Activated T-cell treated with anti-CD3 and anti-CD28 coated beads, Interleukin-2, amount 50 U/mL, for 24 hours (primary cell): ENCODE data around the gene POPDC3.

Experiments
- DNase-seq: peaks from one replicate; pipeline ENCODE4 v3.0.0-alpha.2; 2020
- H3K27ac Mint-ChIP-seq: 2 replicates; pipeline ENCODE4 v1.8.0; 2020; ENCODE audit warnings: mild to moderate bottlenecking, mixed read lengths
- H3K27me3 Mint-ChIP-seq: 2 replicates; pipeline ENCODE4 v1.8.0; 2020; ENCODE audit warnings: mixed read lengths
- H3K36me3 Mint-ChIP-seq: 2 replicates; pipeline ENCODE4 v1.8.0; 2020; ENCODE audit warnings: low read depth, mixed read lengths
- H3K4me1 Mint-ChIP-seq: 2 replicates; pipeline ENCODE4 v1.8.0; 2020; ENCODE audit warnings: low read depth, mixed read lengths
- H3K4me3 Mint-ChIP-seq: 2 replicates; pipeline ENCODE4 v1.8.0; 2020; ENCODE audit warnings: mild to moderate bottlenecking, moderate library complexity, mixed read lengths
- H3K9me3 Mint-ChIP-seq: 2 replicates; pipeline ENCODE4 v1.8.0; 2020; ENCODE audit warnings: mixed read lengths

POPDC3 gene

GRCh38 chr6:105151644-105152043 lies 28.2 kb downstream of the POPDC3 start:
- Mint-ChIP-seq H3K4me1 (peaks cover 5% of the 10 kb centered on the region), H3K36me3 (no peaks in the 10 kb centered on the region), H3K4me3 (no peak overlapping the region), H3K27me3 (peaks cover 15% of the 10 kb centered on the region), H3K9me3 (no peaks in the 10 kb centered on the region), H3K27ac (no peak overlapping the region)
- DNase-seq = no peak

GRCh38 chr6:105138141-105138540 lies 41.7 kb downstream of the POPDC3 start:
- Mint-ChIP-seq H3K9me3 (no peaks in the 10 kb centered on the region), H3K4me3 (peak overlapping the region; percentile 59), H3K4me1 (peaks cover 13% of the 10 kb centered on the region), H3K36me3 (no peaks in the 10 kb centered on the region), H3K27ac (no peak overlapping the region), H3K27me3 (peaks cover 81% of the 10 kb centered on the region)
- DNase-seq = no peak

GRCh38 chr6:105137388-105137787 lies 42.4 kb downstream of the POPDC3 start:
- Mint-ChIP-seq H3K27ac (no peak overlapping the region), H3K9me3 (no peaks in the 10 kb centered on the region), H3K4me3 (peak overlapping the region; percentile 59), H3K4me1 (peaks cover 13% of the 10 kb centered on the region), H3K36me3 (no peaks in the 10 kb centered on the region), H3K27me3 (peaks cover 79% of the 10 kb centered on the region)
- DNase-seq = no peak

- Mint-ChIP-seq H3K36me3 (no peaks in the 10 kb centered on the region), H3K4me3 (peak overlapping the region; percentile 59), H3K27ac (no peak overlapping the region), H3K4me1 (peaks cover 13% of the 10 kb centered on the region), H3K9me3 (no peaks in the 10 kb centered on the region), H3K27me3 (peaks cover 79% of the 10 kb centered on the region)
- peak; percentile 53 for DNase-seq
Observed at GRCh38 chr6:105136431-105137350, 43.1 kb downstream of the POPDC3 start.

- peaks cover 74% of the 10 kb centered on the region for H3K27me3 Mint-ChIP-seq
- no peak overlapping the region for H3K27ac Mint-ChIP-seq
- peaks cover 13% of the 10 kb centered on the region for H3K4me1 Mint-ChIP-seq
- no peak for DNase-seq
- H3K4me3 Mint-ChIP-seq = peak overlapping the region; percentile 42
- H3K9me3 Mint-ChIP-seq = no peaks in the 10 kb centered on the region
- H3K36me3 Mint-ChIP-seq = no peaks in the 10 kb centered on the region
Observed at GRCh38 chr6:105135907-105136430, 43.8 kb downstream of the POPDC3 start.

- H3K27me3 Mint-ChIP-seq = peaks cover 64% of the 10 kb centered on the region
- no peaks in the 10 kb centered on the region for H3K36me3 Mint-ChIP-seq
- DNase-seq = no peak
- peaks cover 13% of the 10 kb centered on the region for H3K4me1 Mint-ChIP-seq
- no peak overlapping the region for H3K4me3 Mint-ChIP-seq
- no peaks in the 10 kb centered on the region for H3K9me3 Mint-ChIP-seq
- no peak overlapping the region for H3K27ac Mint-ChIP-seq
Observed at GRCh38 chr6:105135056-105135455, 44.8 kb downstream of the POPDC3 start.

- no peaks in the 10 kb centered on the region for H3K4me1 Mint-ChIP-seq
- peaks cover 17% of the 10 kb centered on the region for H3K27me3 Mint-ChIP-seq
- no peak overlapping the region for H3K27ac Mint-ChIP-seq
- DNase-seq = no peak
- no peaks in the 10 kb centered on the region for H3K36me3 Mint-ChIP-seq
- H3K4me3 Mint-ChIP-seq = no peak overlapping the region
- no peaks in the 10 kb centered on the region for H3K9me3 Mint-ChIP-seq
Observed at GRCh38 chr6:105122717-105123116, 57.1 kb downstream of the POPDC3 start.

GRCh38 chr6:105121981-105122380 lies 57.8 kb downstream of the POPDC3 start:
- H3K27ac Mint-ChIP-seq = no peak overlapping the region
- H3K36me3 Mint-ChIP-seq = no peaks in the 10 kb centered on the region
- H3K4me1 Mint-ChIP-seq = no peaks in the 10 kb centered on the region
- no peak for DNase-seq
- H3K9me3 Mint-ChIP-seq = no peaks in the 10 kb centered on the region
- no peak overlapping the region for H3K4me3 Mint-ChIP-seq
- peaks cover 24% of the 10 kb centered on the region for H3K27me3 Mint-ChIP-seq

GRCh38 chr6:105120570-105120969 lies 59.2 kb downstream of the POPDC3 start:
- H3K4me3 Mint-ChIP-seq = no peak overlapping the region
- no peaks in the 10 kb centered on the region for H3K36me3 Mint-ChIP-seq
- H3K4me1 Mint-ChIP-seq = no peaks in the 10 kb centered on the region
- H3K27me3 Mint-ChIP-seq = peaks cover 33% of the 10 kb centered on the region
- no peaks in the 10 kb centered on the region for H3K9me3 Mint-ChIP-seq
- no peak overlapping the region for H3K27ac Mint-ChIP-seq
- no peak for DNase-seq

GRCh38 chr6:105116150-105116549 lies 63.7 kb downstream of the POPDC3 start:
- Mint-ChIP-seq H3K4me3 (no peak overlapping the region), H3K4me1 (no peaks in the 10 kb centered on the region), H3K9me3 (no peaks in the 10 kb centered on the region), H3K27ac (no peak overlapping the region), H3K27me3 (peaks cover 37% of the 10 kb centered on the region), H3K36me3 (no peaks in the 10 kb centered on the region)
- no peak for DNase-seq

- H3K36me3 Mint-ChIP-seq = no peaks in the 10 kb centered on the region
- no peaks in the 10 kb centered on the region for H3K9me3 Mint-ChIP-seq
- no peak overlapping the region for H3K4me3 Mint-ChIP-seq
- H3K27me3 Mint-ChIP-seq = peaks cover 34% of the 10 kb centered on the region
- no peak for DNase-seq
- no peaks in the 10 kb centered on the region for H3K4me1 Mint-ChIP-seq
- no peak overlapping the region for H3K27ac Mint-ChIP-seq
Observed at GRCh38 chr6:105113422-105113821, 66.4 kb downstream of the POPDC3 start.

- H3K27ac Mint-ChIP-seq = no peak overlapping the region
- H3K9me3 Mint-ChIP-seq = no peaks in the 10 kb centered on the region
- H3K4me3 Mint-ChIP-seq = no peak overlapping the region
- DNase-seq = no peak
- H3K36me3 Mint-ChIP-seq = no peaks in the 10 kb centered on the region
- peaks cover 28% of the 10 kb centered on the region for H3K27me3 Mint-ChIP-seq
- no peaks in the 10 kb centered on the region for H3K4me1 Mint-ChIP-seq
Observed at GRCh38 chr6:105112577-105112976, 67.2 kb downstream of the POPDC3 start.

GRCh38 chr6:105111871-105112270 lies 67.9 kb downstream of the POPDC3 start:
- H3K9me3 Mint-ChIP-seq = no peaks in the 10 kb centered on the region
- no peak for DNase-seq
- peaks cover 21% of the 10 kb centered on the region for H3K27me3 Mint-ChIP-seq
- no peak overlapping the region for H3K4me3 Mint-ChIP-seq
- no peak overlapping the region for H3K27ac Mint-ChIP-seq
- no peaks in the 10 kb centered on the region for H3K36me3 Mint-ChIP-seq
- no peaks in the 10 kb centered on the region for H3K4me1 Mint-ChIP-seq

GRCh38 chr6:105111105-105111504 lies 68.7 kb downstream of the POPDC3 start:
- Mint-ChIP-seq H3K27ac (no peak overlapping the region), H3K36me3 (no peaks in the 10 kb centered on the region), H3K4me3 (no peak overlapping the region), H3K4me1 (no peaks in the 10 kb centered on the region), H3K9me3 (no peaks in the 10 kb centered on the region), H3K27me3 (peaks cover 16% of the 10 kb centered on the region)
- DNase-seq = no peak
